ENCODE results near the gene RHPN2.
"Not testable (repeated sequence)": the region's sequence is repeated elsewhere in the genome, so short reads cannot be mapped to it uniquely, and the experiment has no call there.

Gene RHPN2

DNA sequence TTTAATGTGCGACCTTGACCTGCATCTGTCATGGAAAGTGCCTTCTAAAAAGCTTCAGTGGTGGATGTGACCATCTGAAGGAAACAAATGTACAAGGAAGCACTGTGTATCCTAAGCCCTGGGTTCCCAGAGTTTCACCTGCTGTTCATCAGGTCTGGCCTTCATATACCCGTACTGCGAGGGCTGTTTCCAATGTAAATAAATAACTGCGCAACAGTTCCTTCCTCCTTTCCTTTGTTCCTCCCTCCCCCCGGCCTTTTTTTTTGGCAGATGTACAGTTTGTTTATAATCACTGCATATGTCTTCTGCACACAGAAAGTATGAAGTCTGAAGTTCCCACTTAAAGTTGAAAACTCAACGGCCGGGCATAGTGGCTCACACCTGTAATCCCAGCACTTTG, 87.4 kb downstream of the RHPN2 start:
- DNase-seq (ENCODE audit: low spot score) = no peak

DNA sequence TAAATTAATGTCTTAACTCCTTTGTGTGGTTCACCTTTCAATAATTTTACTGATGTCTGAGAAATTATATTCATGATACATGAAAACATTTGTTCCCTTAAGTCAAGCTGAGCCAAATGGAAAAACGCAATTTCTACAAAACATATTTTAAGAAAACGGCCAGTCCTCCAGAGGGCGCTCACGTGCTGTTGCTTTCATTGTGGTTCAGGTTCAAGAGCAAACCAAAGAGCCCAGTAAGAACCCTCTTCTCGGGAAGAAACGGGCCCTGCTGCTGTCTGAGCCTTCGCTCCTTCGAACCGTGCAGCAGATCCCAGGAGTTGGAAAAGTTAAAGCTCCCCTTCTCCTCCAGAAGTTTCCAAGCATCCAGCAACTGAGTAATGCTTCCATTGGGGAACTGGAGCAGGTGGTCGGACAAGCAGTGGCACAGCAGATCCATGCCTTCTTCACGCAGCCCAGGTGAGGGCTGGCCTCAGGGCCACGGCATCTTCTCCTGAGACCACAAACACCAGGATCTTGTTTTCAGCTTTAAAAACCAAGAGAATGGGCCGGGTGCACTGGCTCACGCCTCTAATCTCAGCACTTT, 88.4 kb downstream of the RHPN2 start:
- DNase-seq (ENCODE audit: low spot score) = peak; percentile 39

- DNase-seq (ENCODE audit: low spot score) = peak; percentile 99
These were observed 92.8 kb downstream of the RHPN2 start, which contains the start of the genes CEP89 and FAAP24 for GRCh38 chr19:32971715-32972540. Gene CEP89 (minus strand): TSS chr19:32971958. CDS start chr19:32971874, 84 bp downstream. Gene FAAP24 (plus strand): TSS chr19:32972242. CDS start chr19:32973197, 955 bp downstream.

DNA sequence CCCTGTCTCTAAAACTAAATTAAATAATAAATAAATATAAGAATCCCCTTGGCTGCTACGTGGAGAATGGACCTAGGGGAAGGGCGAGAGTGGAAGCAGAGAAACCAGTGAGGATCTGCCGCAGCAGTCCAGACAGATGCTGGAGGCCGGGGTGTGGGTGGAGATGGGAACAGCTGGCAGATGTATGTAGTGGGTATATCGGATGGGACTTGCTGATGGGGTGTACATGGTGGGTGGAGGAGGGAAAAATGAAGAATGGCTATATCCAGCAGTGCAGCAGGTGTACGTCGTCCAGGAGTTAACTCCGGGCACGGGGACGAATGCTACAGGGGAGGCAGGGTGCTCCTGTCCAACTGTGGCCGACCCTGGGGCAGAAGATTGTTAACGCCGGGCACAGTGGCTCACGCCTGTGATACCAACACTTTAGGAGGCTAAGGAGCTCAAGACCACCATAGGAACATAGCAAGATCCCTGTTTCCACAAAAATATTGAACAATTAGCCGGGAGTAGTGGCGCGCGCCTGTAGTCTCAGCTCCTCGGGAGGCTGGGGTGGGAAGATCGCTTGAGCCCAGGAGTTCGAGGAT, 93.6 kb downstream of the RHPN2 start:
- DNase-seq (ENCODE audit: low spot score) = no peak

DNA sequence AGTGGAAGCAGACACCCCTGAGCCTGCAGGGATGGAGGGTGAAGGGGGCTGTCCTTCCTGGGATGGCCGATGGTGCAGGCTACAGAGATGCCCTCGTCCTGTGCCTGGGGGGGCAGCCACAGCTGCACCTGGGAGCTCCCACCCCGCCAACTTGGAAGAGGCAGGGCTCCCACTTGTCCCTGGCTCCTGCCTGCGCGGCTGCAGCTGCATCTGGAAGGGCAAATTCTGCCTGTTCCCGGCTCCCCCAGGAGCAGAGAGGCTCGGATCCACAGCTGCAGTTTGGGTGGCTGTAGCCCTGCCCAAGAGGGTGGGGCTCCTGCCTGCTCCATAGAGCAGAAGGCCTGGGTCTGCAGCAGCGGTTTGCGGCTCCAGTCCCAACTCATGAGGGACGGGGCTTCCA, 95.1 kb downstream of the RHPN2 start:
- DNase-seq (ENCODE audit: low spot score) = no peak

DNA sequence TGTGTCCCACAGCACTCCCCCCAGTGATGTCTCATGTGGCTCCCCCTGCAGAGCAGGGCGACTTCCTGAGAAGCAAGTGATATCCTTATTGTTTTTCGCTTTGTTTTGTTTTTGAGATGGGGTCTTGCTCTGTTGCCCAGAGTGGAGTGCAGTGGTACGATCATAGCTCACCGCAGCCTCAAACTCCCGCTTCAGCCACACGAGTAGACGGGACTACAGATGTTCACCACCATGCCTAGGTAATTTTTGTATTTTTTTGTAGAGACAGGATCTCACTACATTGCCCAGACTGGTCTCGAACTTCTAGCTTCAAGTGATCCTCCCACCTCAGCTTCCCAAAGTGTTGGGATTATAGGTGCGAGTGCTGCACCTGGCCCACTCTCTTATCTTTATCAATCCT, 97.9 kb downstream of the RHPN2 start:
- DNase-seq (ENCODE audit: low spot score) = no peak

GRCh38 chr19:32945260-32945659, 119.4 kb downstream of the RHPN2 start:
- DNase-seq (ENCODE audit: low spot score) = no peak

DNA sequence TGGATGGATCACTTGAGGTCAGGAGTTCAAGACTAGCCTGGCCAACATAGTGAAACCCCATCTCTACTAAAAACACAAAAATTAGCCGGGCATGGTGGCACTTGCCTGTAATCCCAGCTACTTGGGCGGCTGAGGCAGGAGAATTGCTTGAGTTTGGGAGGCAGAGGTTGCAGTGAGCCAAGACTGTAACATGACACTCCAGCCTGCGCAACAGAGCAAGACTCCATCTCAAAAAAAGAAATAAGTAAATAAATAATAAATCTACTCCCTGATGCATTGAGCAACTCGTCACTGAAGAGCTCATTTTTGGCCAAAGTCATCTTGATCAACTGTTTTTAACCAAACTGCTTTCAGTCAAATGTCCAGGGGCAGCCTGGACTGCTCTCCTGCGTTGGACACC, 123.4 kb downstream of the RHPN2 start:
- not testable (repeated sequence) for DNase-seq (ENCODE audit: low spot score)

DNA sequence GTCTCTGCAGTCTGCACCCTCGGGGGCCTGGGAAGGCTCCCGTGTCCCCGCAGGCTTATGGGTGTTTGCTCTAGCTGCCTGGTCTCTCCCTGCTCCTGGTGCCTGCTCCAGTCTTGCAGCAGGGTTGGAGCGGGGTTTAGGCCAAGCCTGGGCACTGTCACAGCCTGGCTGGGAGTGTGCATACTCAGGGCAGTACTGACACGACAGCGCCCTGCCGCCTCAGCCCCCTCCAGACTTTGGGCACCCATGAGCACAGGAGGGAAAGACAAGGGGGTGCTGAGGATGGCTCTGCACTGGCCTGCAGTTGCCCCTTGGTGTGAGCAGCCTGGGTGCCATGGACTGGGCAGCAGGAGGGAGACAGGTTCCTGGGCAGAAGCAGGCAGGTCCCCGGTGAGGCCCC, 128.6 kb downstream of the RHPN2 start:
- DNase-seq (ENCODE audit: low spot score) = no peak

DNA sequence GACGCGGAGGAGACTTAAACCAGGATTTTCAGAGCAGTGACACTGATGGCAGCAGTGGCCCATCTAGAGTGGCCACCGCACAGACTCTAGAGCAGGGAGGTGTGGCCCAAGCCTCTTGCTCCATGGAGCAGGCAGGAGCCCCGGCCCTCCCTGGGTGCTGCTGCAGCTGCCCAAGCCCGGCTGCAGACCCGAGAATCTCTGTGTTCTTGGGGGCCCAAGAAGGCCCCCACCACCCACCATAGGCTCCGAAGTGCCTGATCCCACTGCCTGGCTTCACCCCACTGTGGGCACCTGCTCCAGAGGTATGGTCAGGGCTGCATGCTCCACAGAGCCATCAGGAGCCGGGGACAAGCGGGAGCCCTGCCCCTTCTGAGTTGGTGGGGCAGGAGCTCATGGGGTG, 129.1 kb downstream of the RHPN2 start:
- no peak for DNase-seq (ENCODE audit: low spot score)

DNA sequence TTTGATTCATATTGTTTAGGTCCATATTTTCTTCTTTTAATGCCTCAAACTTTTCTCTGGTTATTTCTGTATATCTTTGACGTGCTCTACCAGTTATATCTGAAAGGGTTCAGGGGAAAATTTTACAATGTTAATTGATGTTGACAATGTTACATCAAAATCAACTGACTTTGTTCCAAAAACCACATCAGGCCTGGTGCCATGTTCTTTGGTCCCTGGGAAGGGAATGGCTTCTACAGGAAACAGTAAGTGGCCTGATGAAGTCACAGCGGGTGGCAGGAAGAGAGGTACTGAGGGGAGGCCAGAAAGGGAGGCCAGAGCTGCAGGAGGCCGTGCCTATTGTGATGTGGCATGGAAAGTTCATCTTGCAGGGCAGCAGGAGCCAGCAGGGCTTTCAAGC, 131.1 kb downstream of the RHPN2 start:
- DNase-seq (ENCODE audit: low spot score) = no peak

DNA sequence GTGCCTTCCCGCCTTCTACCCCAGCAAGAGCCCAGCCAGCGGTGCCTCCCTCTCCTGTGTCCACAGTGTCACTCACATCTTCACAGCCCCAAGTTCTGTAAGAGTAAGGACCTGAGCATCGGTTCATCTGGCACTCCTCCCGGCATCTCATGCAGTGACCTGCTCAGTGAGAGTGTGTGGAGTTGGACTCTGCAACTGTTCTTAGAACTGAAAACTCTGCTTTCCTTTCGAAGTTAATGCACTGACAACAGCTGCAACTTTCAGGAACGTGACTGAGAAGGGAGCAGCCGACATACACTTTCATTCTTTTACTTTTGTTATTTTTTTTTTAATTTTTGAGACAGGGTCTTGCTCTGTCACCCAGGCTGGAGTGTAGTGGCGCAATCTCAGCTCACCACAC, 134.1 kb downstream of the RHPN2 start:
- no peak for DNase-seq (ENCODE audit: low spot score)

GRCh38 chr19:32928806-32929205, 135.9 kb downstream of the RHPN2 start:
- DNase-seq (ENCODE audit: low spot score) = no peak

Small RNA genes lying within 50 kb of the gene (small RNA-seq; reads per million reads assigned to genes)
- gene AC008521.1 = 0 reads per million in 2 experiments
- 0 reads per million in 2 experiments for gene AC008521.2
